ENCODE data around the gene UNC5C.

DNA sequence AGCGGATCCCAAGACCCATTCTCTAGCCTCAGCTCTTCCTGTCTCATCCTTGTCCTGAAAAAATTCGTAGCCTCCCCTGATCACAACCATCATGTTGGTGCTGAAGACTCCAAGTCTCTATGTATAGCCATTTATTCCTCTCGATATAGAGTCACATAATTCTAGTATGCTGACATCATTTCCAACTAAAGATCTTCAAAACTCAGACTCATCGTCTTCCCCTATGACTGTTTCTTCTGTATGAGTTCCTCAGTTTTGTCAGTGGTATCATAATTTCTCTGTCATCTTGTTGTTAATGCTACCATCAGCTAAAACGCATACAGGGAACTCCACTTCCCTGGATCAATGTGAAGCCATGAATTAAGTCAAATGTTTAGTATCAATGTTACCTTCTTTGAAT lies 41.2 kb downstream of the UNC5C start:
- TF ChIP-seq SP1 (IDR thresholded peaks at IDR 0.05; ENCODE audit: low read depth, low read length), result no peak
- no peak for TF ChIP-seq YY1 (IDR thresholded peaks at IDR 0.05; ENCODE audit: low read depth, low read length)
- no peak for TF ChIP-seq EZH2 (IDR thresholded peaks at IDR 0.05; ENCODE audit: low read depth, low read length, severe bottlenecking)
- no peak for TF ChIP-seq EGR1 (IDR thresholded peaks at IDR 0.05; ENCODE audit: borderline replicate concordance, low read depth, low read length)
- TF ChIP-seq TCF12 (IDR thresholded peaks at IDR 0.05; ENCODE audit: low read depth, low read length), result no peak
- no peak for TF ChIP-seq CEBPB (IDR thresholded peaks at IDR 0.05; ENCODE audit: low read depth, low read length)
- TF ChIP-seq CBX5 (IDR thresholded peaks at IDR 0.05; ENCODE audit: low read depth, low read length), result no peak
- TF ChIP-seq KDM1A (IDR thresholded peaks at IDR 0.05; ENCODE audit: borderline replicate concordance, low read length), result no peak
- no peak for TF ChIP-seq MAX (IDR thresholded peaks at IDR 0.05)
